DMS153 treated with DMSO at 0.1 percent for 48 hours (cell line): ENCODE measurements around the gene CCDC74A.
"Not testable (repeated sequence)": the region's sequence is repeated elsewhere in the genome, so short reads cannot be mapped to it uniquely, and the experiment has no call there.

Experiments used
- DNase-seq: peaks from one replicate; lab custom pipeline; 2025; ENCODE audit not compliant: unreplicated experiment; lab: John Stamatoyannopoulos, UW

Gene CCDC74A

GRCh38 chr2:131528981-131529863 lies 1.5 kb downstream of the CCDC74A start:
- DNase-seq, result not testable (repeated sequence)

- not testable (repeated sequence) for DNase-seq
These were observed 2.3 kb downstream of the CCDC74A start for GRCh38 chr2:131529864-131530445.

GRCh38 chr2:131530626-131531344 lies 3.1 kb downstream of the CCDC74A start:
- not testable (repeated sequence) for DNase-seq

DNA sequence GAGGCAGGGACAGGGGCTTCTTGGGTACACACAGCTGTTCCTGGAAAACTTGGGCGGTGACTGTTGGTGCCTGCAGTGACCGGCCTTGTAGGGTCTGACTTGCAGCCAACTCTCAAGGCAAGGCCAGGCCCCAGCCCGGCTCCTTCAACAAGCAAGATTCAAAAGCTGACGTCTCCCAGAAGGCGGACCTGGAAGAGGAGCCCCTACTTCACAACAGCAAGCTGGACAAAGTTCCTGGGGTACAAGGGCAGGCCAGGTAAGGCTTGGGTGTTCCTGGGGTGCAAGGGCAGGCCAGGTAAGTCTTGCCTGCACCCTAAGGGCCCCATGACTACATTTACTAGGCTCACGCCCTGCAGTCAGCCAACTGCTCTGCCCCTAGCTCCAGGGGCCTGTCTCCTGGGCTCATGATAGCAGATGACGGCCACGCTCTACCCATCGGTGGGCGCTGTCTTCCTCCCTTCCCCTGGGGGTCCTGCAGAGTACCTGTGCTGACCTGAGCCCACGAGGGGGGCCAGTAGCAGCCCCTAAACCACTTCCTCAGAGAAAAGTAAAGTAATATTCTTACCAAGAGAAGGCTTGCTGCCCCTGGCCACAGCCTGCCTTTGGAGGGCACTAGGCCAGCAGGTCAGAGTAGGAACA lies 4.0 kb downstream of the CCDC74A start:
- not testable (repeated sequence) for DNase-seq

GRCh38 chr2:131532723-131533608 lies 5.3 kb downstream of the CCDC74A start:
- DNase-seq, result not testable (repeated sequence)

DNA sequence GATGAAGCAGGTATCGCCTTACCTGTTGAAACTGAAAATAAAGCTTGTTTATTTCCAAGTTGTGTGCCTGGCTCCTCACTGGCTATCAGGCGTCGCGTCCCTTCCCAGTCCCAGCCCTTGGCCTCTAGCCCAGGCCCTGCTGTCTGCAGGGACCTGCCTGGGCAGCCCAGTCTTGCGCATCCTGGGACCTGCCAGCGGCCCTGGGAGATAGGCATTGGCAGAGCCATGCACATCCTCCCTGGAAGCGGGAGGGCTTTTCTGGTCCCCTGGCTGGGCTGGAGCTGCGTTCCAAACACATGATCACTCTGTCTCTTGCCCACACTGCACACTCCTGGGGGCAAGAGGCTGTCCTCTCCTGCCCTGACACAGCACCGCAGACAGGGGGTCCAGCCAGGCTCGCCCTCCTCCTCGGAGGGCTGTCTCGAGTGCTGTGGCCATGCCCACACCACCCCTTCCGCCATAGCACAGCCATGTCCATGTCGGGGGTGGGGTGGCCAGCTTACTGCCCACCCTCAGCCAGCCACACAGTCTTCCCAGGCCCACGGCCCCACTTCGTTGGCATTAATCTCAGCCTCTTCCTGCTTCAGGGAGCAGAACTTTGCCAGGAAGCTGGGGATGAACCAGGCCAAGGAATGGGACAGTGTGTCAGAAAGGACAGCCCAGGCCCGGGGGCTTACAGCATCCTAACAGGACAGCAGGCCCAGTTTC lies 6.1 kb downstream of the CCDC74A start:
- DNase-seq, result not testable (repeated sequence)

DNA sequence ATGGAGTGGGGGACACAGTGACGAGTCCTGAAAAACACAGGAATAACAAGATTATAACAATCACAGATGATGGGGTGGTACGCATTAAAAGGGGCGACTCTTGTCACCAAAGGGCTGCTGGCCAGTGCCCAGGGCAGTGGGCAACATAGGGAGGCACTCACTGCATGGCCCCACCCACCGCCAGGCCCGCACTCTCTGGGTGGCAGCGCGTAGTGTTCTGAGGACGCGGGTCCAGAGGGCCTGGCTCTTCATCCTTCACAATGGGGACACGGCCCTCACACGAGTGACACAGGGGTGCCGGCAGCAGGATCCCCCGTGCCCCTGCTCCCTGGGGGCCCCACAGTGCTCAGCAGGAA lies 6.6 kb downstream of the CCDC74A start:
- not testable (repeated sequence) for DNase-seq

GRCh38 chr2:131534965-131535364 lies 7.3 kb downstream of the CCDC74A start:
- DNase-seq, result not testable (repeated sequence)

DNA sequence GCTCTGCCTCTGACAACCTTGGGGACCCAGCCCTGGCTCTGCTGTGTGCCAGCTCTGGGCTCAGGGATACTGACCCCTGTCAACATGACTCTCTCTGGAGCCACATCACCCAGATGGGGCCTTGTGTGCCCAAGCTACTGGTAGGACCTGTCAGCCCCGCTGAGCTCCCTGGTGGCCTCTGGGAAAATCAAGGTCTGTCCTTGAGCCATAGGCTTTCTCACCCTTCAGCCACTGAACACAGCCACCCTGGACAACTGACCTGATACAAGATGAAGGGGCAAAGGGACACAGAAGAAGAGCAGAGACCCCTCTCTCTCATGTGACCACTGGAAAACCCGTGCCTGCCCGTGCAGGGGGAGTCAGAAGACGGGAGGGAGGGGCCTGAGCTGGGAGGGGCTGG lies 7.8 kb downstream of the CCDC74A start:
- DNase-seq, result no peak

DNA sequence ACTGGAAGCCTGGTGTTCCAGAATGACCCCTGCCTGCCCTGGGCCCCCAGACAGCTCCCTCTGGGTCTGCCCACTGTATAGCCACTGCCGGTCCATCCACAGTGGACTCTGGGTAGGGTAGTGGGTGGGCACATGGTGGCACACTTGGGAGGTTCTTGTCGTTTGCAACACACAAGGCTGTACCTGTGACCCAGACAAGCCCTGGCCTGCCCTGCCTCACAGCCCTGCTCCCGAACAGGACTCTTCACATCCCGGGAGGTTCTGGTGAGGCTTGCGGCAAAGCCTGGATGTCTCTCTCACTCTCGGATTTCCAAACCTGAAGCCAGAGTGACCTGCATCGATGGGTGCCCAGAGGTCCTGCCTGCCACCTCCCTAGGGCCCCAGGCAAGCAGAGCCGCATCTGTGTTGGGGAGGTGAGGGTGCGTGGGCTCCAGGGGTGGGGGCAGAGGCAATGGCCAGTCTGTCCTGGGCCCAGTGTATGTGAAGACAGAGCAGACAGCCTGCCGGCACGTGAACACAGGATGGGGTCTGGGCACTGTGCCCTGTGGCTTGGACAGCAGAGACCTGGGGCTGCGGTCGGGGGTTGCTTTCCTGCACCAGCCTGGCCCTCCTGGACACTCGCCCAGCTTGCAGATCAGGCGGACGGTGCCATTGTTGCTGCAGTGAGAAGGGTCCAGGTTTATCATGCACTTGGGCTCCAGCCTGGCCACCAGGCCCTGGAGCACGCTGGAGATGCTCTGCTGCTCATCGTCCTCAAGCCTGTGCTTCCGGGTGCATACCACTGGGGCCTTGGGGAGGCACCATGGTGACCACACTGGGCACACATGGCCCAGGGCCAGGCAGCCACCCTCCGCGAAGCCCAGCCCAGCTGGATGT lies 8.5 kb downstream of the CCDC74A start:
- not testable (repeated sequence) for DNase-seq

GRCh38 chr2:131536841-131537240 lies 9.2 kb downstream of the CCDC74A start:
- not testable (repeated sequence) for DNase-seq

- DNase-seq, result not testable (repeated sequence)
These were observed 11.2 kb downstream of the CCDC74A start for GRCh38 chr2:131538856-131539255.

DNA sequence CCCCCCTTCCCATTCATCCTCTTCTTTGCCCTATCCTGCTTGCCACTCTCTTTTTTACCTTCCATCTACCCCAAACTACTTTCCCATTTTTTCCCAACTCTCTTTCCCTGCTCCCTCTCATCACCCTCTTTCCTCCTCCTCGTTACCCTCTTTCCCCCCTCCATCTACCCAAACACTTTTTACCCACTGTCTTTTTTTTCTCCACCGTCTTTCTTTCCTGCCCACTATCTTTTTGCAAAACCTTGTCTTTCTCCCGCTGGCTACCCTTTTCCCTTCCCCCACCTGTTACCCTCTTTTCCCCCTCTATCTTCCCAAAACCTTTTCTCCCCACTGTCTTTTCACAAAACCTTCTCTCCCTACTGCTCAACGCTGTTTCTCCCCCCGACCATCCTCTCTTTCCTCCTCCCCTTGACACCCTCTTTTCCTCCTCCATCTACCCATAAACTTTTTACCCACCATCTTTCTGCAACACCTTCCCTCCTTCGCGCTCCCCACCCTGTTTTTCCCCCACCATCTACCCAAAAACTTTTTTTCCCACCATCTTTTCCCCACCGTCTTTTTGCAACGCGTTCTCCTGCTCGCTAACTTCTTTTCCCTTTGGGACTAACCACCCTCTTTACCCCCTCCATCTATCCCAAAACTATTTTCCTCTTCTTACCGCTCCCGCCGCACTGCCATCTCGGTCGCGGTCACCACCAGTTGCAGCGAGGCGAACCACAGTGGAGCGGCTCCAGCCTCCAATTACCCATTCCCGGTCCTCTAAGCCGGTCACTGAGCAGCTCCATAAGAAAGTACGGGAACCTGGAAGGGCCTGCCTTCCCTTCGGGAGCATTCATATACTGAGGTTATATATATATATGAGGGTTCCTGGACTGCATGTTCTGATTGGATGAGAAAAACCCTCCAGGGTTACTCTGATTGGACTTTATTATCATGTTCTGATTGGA lies 15.0 kb downstream of the CCDC74A start:
- DNase-seq, result no peak

DNA sequence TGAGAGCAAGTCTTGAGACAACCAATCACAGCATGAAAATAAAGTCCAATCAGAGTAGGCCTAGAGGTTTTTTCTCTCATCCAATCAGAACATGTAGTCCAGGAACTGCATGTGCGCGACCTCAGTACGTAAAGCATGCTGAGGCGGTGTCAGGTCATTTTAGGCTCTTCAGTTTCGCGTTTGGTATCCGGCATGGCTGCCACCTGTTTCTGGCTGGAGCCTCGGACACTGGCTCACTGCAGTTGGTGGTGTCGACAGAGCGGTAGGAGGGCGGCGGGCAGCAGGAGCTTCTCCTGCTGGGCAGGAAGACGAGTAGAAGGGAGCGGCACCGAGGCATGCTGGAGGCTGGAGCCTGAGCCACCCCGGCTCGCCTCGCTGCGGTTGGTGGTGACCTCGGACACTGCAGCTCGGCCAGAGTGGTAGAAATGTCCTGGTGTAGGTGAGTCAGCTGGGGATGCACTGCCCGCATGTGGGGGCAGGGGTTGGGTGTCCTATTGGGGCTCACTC lies 15.8 kb downstream of the CCDC74A start:
- DNase-seq, result no peak

GRCh38 chr2:131544006-131544812 lies 16.5 kb downstream of the CCDC74A start:
- not testable (repeated sequence) for DNase-seq

GRCh38 chr2:131544813-131545165 lies 17.1 kb downstream of the CCDC74A start:
- DNase-seq, result not testable (repeated sequence)

GRCh38 chr2:131552871-131553270 lies 25.2 kb downstream of the CCDC74A start:
- no peak for DNase-seq
